Body of pancreas (tissue), 4 donors: ENCODE measurements around the gene EPG5. TPM values are rescaled to one million over a fixed set of nuclear protein-coding genes. Genes with fewer than 3 reads are reported as not detected.

Source experiments
- ATAC-seq: fragments of 150-250 bp; one replicate; pipeline ENCODE4 v1.9.1; 2016
- DNase-seq, 4 donors: peaks; one replicate each; pipeline ENCODE4 v3.0.0-alpha.2; 2019
- H3K27ac ChIP-seq, 4 donors: fragments of 200-600 bp; sonication (generic); 1 replicate in 3 of 4; 2 replicates in 1 of 4; pipeline versions ENCODE4 v1.5.1 to v1.6.1; 2016 to 2019; ENCODE audit warnings: mild to moderate bottlenecking in 1 of 4, mixed read lengths in 1 of 4, moderate library complexity in 1 of 4
- H3K27me3 ChIP-seq, 2 donors: fragments of 200-600 bp; sonication (generic); one replicate each; pipeline ENCODE4 v1.6.0; 2016; ENCODE audit warnings: mild to moderate bottlenecking in 1 of 2
- H3K36me3 ChIP-seq, 2 donors: fragments of 200-600 bp; sonication (generic); replicated peaks in 1 of 2; 2 replicates each; pipeline ENCODE4 v1.5.1; 2016; ENCODE audit warnings: low read depth in 2 of 2; ENCODE audit not compliant: insufficient read depth in 1 of 2
- H3K4me1 ChIP-seq: fragments of 200-600 bp; sonication (generic); one replicate; pipeline ENCODE4 v1.6.0; 2016
- H3K4me3 ChIP-seq, 2 donors: fragments of 200-600 bp; sonication (generic); 1 replicate in 1 of 2; 2 replicates in 1 of 2; pipeline ENCODE4 v1.5.1; 2016 to 2019
- H3K9me3 ChIP-seq, 3 donors: fragments of 200-600 bp; sonication (generic); 1 replicate in 2 of 3; 2 replicates in 1 of 3; pipeline ENCODE4 v1.5.1; 2016
- CTCF ChIP-seq, 7 experiments: fragments of 450-650 bp in 4 of 7; fragments of 200-600 bp in 3 of 7; sonication (generic) in 3 of 7; IDR thresholded peaks; one replicate each; pipeline ENCODE4 v1.5.1; 2016 to 2019; ENCODE audit warnings: antibody characterized with exemption in 7 of 7
- POLR2A ChIP-seq, 3 donors: fragments of 450-650 bp; IDR thresholded peaks; one replicate each; pipeline ENCODE4 v1.6.1; 2016; ENCODE audit warnings: antibody characterized with exemption in 3 of 3, mild to moderate bottlenecking in 2 of 3
- WGBS, 2 donors: methylation state at CpG; one replicate each; pipeline ENCODE4 v1.1.5; 2017; 5-methylcytosine and 5-hydroxymethylcytosine counted together
- intact Hi-C: fragments of 100-400 bp; cut with DNase I; formaldehyde crosslinking; loops from one replicate; pipeline ENCODE4 v1.15.1; 2023
- total RNA-seq, 2 donors: library from RNA; depleted of rRNA; stranded (reverse); fragments of >200 nt; gene quantifications; one replicate each; pipeline ENCODE4 v1.1.0, GENCODE V29; 2016

The EPG5 gene
- total RNA-seq, 2 donors from 2014 or later: 13.2 to 14.5 TPM

- no peaks in the 10 kb centered on the region for H3K9me3 ChIP-seq
- H3K27ac ChIP-seq: no peak overlapping the region
- DNase-seq (no peak), ATAC-seq (no peak)
- H3K36me3 ChIP-seq: peaks cover 3 to 18% of the 10 kb centered on the region in 2 donors
- no peak overlapping the region for H3K4me3 ChIP-seq
- TF ChIP-seq POLR2A (IDR thresholded peaks at IDR 0.05): no peak
- no peak for TF ChIP-seq CTCF (IDR thresholded peaks at IDR 0.05)
- H3K4me1 ChIP-seq: no peaks in the 10 kb centered on the region
- 85 to 89% methylated on average over 3 of the region's 3 CpGs for WGBS, 2 donors
- intact Hi-C loops: no loop called here
- H3K27me3 ChIP-seq: no peaks in the 10 kb centered on the region
Observed at GRCh38 chr18:45935591-45936335, 31.4 kb downstream of the EPG5 start.

- H3K4me1 ChIP-seq: no peaks in the 10 kb centered on the region
- intact Hi-C loops: no loop called here
- ATAC-seq: no peak
- no peaks in the 10 kb centered on the region for H3K9me3 ChIP-seq
- 71 to 86% methylated on average over 3 of the region's 3 CpGs for WGBS, 2 donors
- TF ChIP-seq CTCF (IDR thresholded peaks at IDR 0.05): no peak
- H3K36me3 ChIP-seq: peaks cover 3 to 12% of the 10 kb centered on the region in 2 donors
- no peak overlapping the region for H3K27ac ChIP-seq
- H3K4me3 ChIP-seq: no peak overlapping the region
- no peak for DNase-seq
- H3K27me3 ChIP-seq: no peaks in the 10 kb centered on the region
Observed at GRCh38 chr18:45932708-45933107, 34.4 kb downstream of the EPG5 start.

GRCh38 chr18:45930963-45931362, 36.2 kb downstream of the EPG5 start:
- no peak for TF ChIP-seq POLR2A (IDR thresholded peaks at IDR 0.05)
- no peak for TF ChIP-seq CTCF (IDR thresholded peaks at IDR 0.05)
- Histone ChIP-seq H3K4me3 (no peak overlapping the region), H3K9me3 (no peaks in the 10 kb centered on the region), H3K36me3 (peaks cover 3 to 14% of the 10 kb centered on the region in 2 donors), H3K27me3 (no peaks in the 10 kb centered on the region), H3K4me1 (no peaks in the 10 kb centered on the region), H3K27ac (no peak overlapping the region)
- ATAC-seq (no peak), DNase-seq (no peak)
- 89 to 91% methylated on average over 2 of the region's 2 CpGs for WGBS, 2 donors
- intact Hi-C loops: no loop called here

- H3K27me3 ChIP-seq: no peaks in the 10 kb centered on the region
Observed at GRCh38 chr18:45926691-45927090, 40.4 kb downstream of the EPG5 start.

More at GRCh38 chr18:45926691-45927090, 40.4 kb downstream of the EPG5 start:
- Histone ChIP-seq H3K4me1 (no peaks in the 10 kb centered on the region), H3K4me3 (no peak overlapping the region), H3K27ac (no peak overlapping the region), H3K36me3 (peaks cover 3 to 32% of the 10 kb centered on the region in 2 donors), H3K9me3 (no peaks in the 10 kb centered on the region)
- DNase-seq (no peak), ATAC-seq (no peak)
- WGBS, 2 donors: 96 to 97% methylated on average over 3 of the region's 3 CpGs
- intact Hi-C loops: no loop called here
- TF ChIP-seq POLR2A (IDR thresholded peaks at IDR 0.05) (no peak), CTCF (IDR thresholded peaks at IDR 0.05) (no peak)
